Uterus (tissue), 4 donors: ENCODE results near the gene FOXS1. TPM values are rescaled to one million over a fixed set of nuclear protein-coding genes. Genes with fewer than 3 reads are reported as not detected.

Experiments used
- DNase-seq, 2 donors: peaks; one replicate each; pipeline ENCODE4 v3.0.0-alpha.2; 2019 to 2020
- H3K27ac ChIP-seq, 2 donors: fragments of 200-600 bp; sonication (generic); 1 replicate in 1 of 2; 2 replicates in 1 of 2; pipeline ENCODE4 v1.5.1; 2016 to 2018
- H3K27me3 ChIP-seq, 2 donors: fragments of 200-600 bp; sonication (generic); one replicate each; pipeline ENCODE4 v1.5.1; 2018 to 2019; ENCODE audit warnings: control low read depth in 1 of 2
- H3K36me3 ChIP-seq, 2 donors: fragments of 200-600 bp; sonication (generic); one replicate each; pipeline ENCODE4 v1.5.1; 2019; ENCODE audit warnings: control low read depth in 1 of 2
- H3K4me1 ChIP-seq, 2 donors: fragments of 200-600 bp; sonication (generic); one replicate each; pipeline ENCODE4 v1.5.1; 2018 to 2019; ENCODE audit warnings: control low read depth in 1 of 2
- H3K4me3 ChIP-seq, 2 donors: fragments of 200-600 bp; sonication (generic); 1 replicate in 1 of 2; 2 replicates in 1 of 2; pipeline ENCODE4 v1.5.1; 2018 to 2019; ENCODE audit warnings: mild to moderate bottlenecking in 1 of 2
- H3K9me3 ChIP-seq, 2 donors: fragments of 200-600 bp; sonication (generic); one replicate each; pipeline ENCODE4 v1.5.1; 2019; ENCODE audit warnings: control low read depth in 1 of 2
- CTCF ChIP-seq, 4 experiments: fragments of 200-600 bp in 2 of 4; fragments of 450-650 bp in 2 of 4; sonication (generic) in 2 of 4; IDR thresholded peaks; one replicate each; pipeline ENCODE4 v1.5.1; 2016 to 2019; ENCODE audit warnings: antibody characterized with exemption in 4 of 4, mild to moderate bottlenecking in 2 of 4, moderate library complexity in 1 of 4
- POLR2A ChIP-seq, 2 donors: fragments of 450-650 bp; IDR thresholded peaks; one replicate each; pipeline ENCODE4 v1.6.1; 2016; ENCODE audit warnings: antibody characterized with exemption in 2 of 2, mild to moderate bottlenecking in 1 of 2, moderate library complexity in 1 of 2
- intact Hi-C: fragments of 100-400 bp; cut with DNase I; formaldehyde crosslinking; loops from one replicate; pipeline ENCODE4 v1.15.1; 2023; ENCODE audit warnings: low total_unique reads
- total RNA-seq, 4 donors: library from RNA; depleted of rRNA in 3 of 4; stranded (reverse); fragments of >200 nt in 3 of 4; gene quantifications; one replicate each; pipeline versions ENCODE4 v1.1.0 to v1.2.4, GENCODE V29; 2014 to 2023
- donor health status: DM: yes; HTN: yes; CAD: no.

The FOXS1 gene
- total RNA-seq, 4 donors from 2014 or later: 5.4 to 6.2 TPM; not detected in 2

- no peak overlapping the region for H3K4me3 ChIP-seq
- intact Hi-C loops: no loop called here
- no peak for TF ChIP-seq POLR2A (IDR thresholded peaks at IDR 0.05)
- no peak for TF ChIP-seq CTCF (IDR thresholded peaks at IDR 0.05)
- no peak for DNase-seq
- H3K27me3 ChIP-seq: no peaks in the 10 kb centered on the region
- H3K9me3 ChIP-seq: no peaks in the 10 kb centered on the region
- H3K4me1 ChIP-seq: no peaks in the 10 kb centered on the region
- H3K36me3 ChIP-seq: no peaks in the 10 kb centered on the region
- H3K27ac ChIP-seq: no peak overlapping the region
Observed at GRCh38 chr20:31813611-31814010, 31.8 kb downstream of the FOXS1 start.

GRCh38 chr20:31811796-31812728 is 33.3 kb downstream of the FOXS1 start:
- TF ChIP-seq CTCF (IDR thresholded peaks at IDR 0.05): no peak
- no peak for TF ChIP-seq POLR2A (IDR thresholded peaks at IDR 0.05)
- Histone ChIP-seq H3K4me1 (no peaks in the 10 kb centered on the region), H3K27ac (peak overlapping the region in 1 of 2 donors; percentile 42)

DNA sequence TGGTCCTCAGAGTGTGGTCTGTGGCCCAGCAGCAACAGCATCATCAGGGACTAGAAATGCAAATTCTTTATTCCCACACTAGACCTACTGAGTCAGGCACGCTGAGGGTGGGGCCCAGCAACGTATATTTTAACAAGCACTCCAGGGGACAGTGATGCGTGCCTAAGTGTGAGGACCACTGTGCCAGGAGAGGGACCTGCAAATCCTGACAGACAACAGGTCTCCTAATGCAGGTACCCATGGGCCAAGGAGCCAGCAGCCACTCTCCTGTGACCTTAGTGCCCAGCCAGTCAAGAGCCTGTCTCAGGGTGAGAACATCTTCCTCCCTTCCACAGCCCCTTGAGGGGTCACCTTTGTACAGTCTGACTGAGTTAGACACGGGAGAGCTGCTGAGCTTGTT is 34.2 kb downstream of the FOXS1 start:
- H3K27me3 ChIP-seq: no peaks in the 10 kb centered on the region
- TF ChIP-seq POLR2A (IDR thresholded peaks at IDR 0.05) (no peak), CTCF (IDR thresholded peaks at IDR 0.05) (no peak)
- peak overlapping the region in 1 of 2 donors; percentile 42 for H3K27ac ChIP-seq
- H3K4me3 ChIP-seq: no peak overlapping the region
- no peak for DNase-seq
- no peaks in the 10 kb centered on the region for H3K4me1 ChIP-seq
- intact Hi-C loops: no loop called here
- no peaks in the 10 kb centered on the region for H3K36me3 ChIP-seq
- no peaks in the 10 kb centered on the region for H3K9me3 ChIP-seq

More at GRCh38 chr20:31811796-31812728, 33.3 kb downstream of the FOXS1 start:
- H3K4me3 ChIP-seq: no peak overlapping the region
- H3K9me3 ChIP-seq: no peaks in the 10 kb centered on the region
- H3K36me3 ChIP-seq: no peaks in the 10 kb centered on the region
- H3K27me3 ChIP-seq: no peaks in the 10 kb centered on the region
- DNase-seq: no peak
- intact Hi-C loops: no loop called here

DNA sequence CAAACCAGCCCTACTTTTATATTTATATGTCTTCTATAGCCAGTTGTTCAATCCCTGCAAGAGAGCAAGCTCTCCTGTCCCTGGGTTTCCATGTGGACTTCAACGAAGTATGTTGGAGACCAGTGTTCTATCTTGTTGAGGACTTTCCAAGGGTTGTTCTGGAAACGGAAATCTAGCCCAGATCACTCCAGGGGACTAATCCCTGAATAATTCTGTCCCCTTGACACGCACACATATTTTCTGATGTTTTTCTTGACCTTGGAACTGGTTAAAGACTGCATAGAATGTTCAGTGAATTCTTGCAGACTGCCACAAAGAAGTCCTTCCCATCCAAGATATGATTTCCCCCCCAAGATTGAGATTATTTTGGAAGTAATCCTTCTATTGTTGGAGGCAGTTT is 35.7 kb downstream of the FOXS1 start:
- Histone ChIP-seq H3K4me3 (no peak overlapping the region), H3K9me3 (no peaks in the 10 kb centered on the region), H3K36me3 (no peaks in the 10 kb centered on the region), H3K4me1 (no peaks in the 10 kb centered on the region), H3K27ac (no peak overlapping the region), H3K27me3 (no peaks in the 10 kb centered on the region)
- TF ChIP-seq CTCF (IDR thresholded peaks at IDR 0.05) (no peak), POLR2A (IDR thresholded peaks at IDR 0.05) (no peak)
- intact Hi-C loops: no loop called here
- DNase-seq: no peak

DNA sequence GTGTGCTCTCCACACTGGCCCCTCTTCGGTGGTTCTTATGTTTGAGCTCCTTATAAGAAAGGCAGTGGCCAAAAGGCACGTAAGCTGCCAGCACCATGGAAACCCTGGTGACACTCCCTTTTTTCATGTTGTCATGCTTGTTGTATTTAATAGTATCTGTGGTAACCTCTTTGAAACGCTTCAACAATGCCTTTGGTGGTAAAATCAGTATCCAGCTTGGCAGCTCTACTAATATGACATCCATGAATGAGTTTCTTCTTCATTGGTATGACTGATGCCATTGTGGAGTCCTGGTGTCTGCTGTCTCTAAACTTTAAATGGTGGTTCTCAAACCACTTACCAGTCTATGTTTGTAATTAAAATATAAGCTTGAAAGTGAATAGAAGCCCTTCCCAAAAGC is 36.9 kb downstream of the FOXS1 start:
- no peak overlapping the region for H3K4me3 ChIP-seq
- H3K9me3 ChIP-seq: no peaks in the 10 kb centered on the region
- no peak for TF ChIP-seq POLR2A (IDR thresholded peaks at IDR 0.05)
- TF ChIP-seq CTCF (IDR thresholded peaks at IDR 0.05): no peak
- H3K27me3 ChIP-seq: no peaks in the 10 kb centered on the region
- no peak overlapping the region for H3K27ac ChIP-seq
- no peaks in the 10 kb centered on the region for H3K36me3 ChIP-seq
- no peaks in the 10 kb centered on the region for H3K4me1 ChIP-seq
- no peak for DNase-seq
- intact Hi-C loops: no loop called here
